Renal cortex interstitium (tissue), 11 donors: ENCODE measurements around the gene E4F1. TPM values are rescaled to one million over a fixed set of nuclear protein-coding genes. Genes with fewer than 3 reads are reported as not detected.
"Not testable (repeated sequence)": the region's sequence is repeated elsewhere in the genome, so short reads cannot be mapped to it uniquely, and the experiment has no call there.

Experiments
- DNase-seq, 11 donors: peaks; one replicate each; pipeline ENCODE4 v3.0.0-alpha.2; 2013; ENCODE audit warnings: low read depth in 9 of 11, low spot score in 4 of 11; ENCODE audit errors: extremely low read depth in 1 of 11
- polyA plus RNA-seq, 3 donors: library from polyadenylated mRNA; unstranded; fragments of 120-200 nt; gene quantifications; one replicate each; pipeline ENCODE4 v1.2.1, GENCODE V29; 2013; ENCODE audit not compliant: insufficient read length in 3 of 3

E4F1 gene
- polyA plus RNA-seq, 3 donors, result 13.0 to 24.9 (median 22.5) TPM

DNA sequence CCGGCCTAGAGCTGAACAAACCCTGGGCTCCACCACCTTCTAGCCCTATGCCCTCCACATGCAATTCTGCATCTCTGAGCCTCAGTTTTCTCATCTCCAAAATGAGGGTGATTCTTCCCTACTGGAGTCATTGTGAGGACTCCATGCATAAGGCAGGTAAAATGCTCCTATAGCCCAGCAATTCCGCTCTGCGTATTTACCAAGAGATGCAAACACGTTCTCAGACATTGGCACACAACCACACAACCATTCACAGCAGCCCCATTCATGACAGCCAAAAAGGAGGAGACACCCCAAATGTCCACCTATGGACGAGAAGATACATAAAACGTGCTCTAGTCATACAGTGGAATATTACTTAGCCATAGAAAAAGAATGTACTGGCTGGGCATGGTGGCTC is 23.1 kb upstream of the E4F1 start:
- no peak for DNase-seq

DNA sequence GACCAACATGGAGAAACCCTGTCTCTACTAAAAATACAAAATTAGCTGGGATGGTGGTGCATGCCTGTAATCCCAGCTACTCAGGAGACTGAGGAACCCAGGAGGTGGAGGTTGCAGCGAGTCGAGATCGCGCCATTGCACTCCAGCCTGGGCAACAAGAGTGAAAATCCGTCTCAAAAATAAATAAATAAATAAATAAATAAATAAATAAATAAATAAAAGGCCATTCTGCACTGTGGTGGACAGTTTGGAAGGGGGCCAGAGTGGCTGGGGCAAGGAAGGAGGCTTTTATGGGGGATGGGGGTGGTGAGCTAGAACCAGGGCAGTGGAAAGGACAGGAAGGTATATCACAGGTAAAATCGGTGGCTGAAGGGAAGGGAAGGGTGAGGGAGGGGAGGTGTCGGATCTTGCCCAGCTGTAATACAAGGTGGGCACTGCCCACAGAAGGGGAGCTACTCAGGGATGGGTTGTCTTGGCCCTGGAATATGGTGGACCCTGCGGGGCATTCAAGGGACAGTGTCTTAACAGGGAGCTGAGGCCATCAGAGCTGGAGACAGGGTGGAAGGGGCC is 20.2 kb upstream of the E4F1 start:
- DNase-seq, result not testable (repeated sequence)

DNA sequence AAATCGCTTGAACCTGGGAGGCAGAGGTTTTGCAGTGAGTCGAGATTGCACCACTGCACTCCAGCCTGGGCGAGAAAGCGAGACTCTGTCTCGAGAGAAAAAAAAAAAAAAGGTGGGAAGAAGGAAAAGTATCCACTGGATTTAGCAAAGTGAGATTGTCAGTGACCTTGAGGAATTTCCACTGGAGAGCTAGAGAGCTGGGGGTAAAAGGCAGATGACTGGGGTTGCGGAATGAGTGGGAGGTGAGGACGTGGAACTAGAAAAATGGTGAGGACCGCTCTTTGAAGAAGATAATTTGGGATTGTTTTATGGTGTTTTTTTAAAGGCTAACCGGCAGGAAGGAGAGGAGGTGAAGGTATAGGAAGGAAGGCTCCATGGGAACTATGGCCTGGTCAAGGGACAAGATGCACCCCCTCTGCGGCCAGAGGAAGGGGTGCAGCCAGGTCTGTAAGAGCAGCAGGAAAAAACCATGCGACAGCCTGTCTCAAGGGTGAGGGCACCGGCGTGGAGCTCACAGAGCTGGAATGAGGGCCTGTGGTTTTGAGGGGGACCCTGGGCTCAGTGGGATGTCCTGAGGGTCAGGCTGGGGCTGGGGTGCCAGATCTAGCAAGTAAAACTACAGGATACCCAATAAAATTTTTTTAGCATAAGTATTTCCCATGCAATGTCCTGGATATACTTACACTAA is 18.8 kb upstream of the E4F1 start:
- DNase-seq, result no peak

DNA sequence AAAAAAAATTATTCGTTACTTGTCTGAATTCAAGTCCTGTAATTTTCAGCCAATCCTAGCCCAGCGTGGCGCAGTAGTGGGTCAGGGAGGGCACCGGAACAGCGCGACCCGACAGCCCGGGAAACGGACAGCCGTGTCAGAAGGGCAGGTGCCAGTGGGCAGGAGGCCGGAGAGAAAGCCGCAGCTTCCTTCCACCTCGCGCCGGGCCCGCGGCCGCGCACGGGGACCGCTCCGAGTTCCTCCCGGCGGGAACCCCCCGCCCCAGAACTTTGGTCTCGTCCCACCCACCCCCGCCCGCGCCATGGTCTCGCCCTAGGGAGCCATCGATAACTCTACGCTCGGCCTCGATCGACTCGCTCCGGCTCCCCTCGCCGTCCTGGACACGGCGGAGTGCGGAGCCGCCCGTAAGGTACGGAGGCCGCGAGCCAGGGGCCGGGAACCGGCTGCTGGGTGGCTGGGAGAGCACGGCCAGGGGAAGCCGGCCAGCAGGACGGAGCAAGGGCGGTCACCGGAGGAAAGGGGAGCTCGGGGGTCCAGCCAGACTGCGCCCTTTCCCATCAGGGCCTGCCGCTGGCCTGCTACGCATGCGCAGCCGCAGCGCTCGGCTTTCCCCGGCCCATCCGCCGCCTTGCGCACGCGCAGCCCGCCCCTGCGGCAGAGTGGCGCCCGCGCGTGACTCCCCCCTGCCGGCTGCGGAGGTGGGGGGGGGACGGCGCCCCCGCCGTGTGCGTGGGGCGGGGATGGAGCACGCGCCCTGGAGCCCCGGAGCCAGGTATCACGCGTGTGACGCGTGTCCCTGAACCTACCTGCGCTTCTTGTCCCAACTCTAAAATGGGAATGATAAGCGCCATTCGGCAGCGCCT is 18.1 kb upstream of the E4F1 start, which contains the start of gene MLST8:
TSS of gene MLST8 (plus strand) at position 351 of the 863 bp plus-strand sequence. CDS start 632 bp downstream, outside the sequence.
- DNase-seq, result peak in 10 of 11 donors; percentile 66 to 85 (median 80)

DNA sequence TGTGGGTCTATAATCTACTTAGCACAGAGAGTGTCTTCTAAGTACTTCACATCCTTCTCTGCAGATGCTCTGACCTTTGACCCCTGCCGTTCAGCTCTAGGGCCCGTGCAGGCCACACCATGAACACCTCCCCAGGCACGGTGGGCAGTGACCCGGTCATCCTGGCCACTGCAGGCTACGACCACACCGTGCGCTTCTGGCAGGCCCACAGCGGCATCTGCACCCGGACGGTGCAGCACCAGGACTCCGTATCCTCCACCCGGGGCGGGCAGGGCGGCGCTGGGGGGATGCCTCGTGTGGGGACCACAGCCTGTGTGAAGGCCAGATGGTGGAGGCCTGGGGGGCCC is 17.5 kb upstream of the E4F1 start:
- DNase-seq, result no peak

DNA sequence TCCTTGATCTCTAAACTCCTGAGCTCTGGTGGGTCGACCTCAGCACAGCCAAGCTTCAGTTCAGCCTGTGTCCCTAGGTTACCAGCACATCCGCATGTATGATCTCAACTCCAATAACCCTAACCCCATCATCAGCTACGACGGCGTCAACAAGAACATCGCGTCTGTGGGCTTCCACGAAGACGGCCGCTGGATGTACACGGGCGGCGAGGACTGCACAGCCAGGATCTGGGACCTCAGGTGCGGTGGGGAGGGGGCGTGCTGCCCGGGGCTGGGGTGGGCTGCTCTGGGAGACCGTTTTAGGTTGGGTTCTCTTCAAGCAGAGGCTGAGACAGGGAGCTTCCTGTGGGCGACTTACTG is 17.0 kb upstream of the E4F1 start:
- no peak for DNase-seq

DNA sequence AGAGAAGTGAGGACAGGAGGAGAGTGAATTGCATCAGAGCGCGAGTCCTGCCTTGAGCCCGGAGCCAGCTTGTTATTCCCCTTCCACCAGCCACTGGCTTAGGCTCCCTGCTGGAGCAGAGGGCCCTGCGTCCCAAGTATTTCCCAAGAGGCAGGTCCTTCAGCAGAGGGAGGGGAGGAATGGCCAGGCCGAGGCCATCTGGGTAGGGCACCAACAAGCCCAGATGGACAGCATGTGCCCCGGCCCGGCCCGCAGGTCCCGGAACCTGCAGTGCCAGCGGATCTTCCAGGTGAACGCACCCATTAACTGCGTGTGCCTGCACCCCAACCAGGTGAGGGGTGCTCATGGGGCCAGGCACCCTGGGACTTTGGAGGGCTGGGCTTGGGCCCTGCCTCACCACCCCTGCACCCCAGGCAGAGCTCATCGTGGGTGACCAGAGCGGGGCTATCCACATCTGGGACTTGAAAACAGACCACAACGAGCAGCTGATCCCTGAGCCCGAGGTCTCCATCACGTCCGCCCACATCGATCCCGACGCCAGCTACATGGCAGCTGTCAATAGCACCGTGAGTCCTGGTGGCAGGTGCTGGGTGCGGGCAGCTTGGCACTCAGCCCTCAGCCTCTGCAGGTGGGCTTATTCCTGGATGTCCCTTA is 16.5 kb upstream of the E4F1 start:
- DNase-seq, result no peak

DNA sequence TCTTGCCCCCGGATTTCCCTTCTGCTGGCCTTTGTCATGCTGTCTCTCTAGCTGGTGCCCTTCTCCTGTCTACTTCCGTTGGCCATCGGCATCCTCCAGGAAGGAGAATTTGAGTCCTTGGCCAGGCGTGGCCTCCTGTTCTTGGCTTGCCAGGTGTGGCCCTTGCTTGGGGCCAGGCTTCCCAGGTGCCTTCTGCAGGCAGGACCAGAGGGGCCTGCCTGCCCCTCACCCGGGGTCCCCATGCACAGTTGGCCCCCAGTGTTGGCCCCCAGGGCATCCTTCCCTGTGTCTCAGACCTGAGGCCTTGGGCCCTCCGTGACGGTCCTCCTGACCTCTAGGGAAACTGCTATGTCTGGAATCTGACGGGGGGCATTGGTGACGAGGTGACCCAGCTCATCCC is 15.5 kb upstream of the E4F1 start:
- DNase-seq, result no peak

DNA sequence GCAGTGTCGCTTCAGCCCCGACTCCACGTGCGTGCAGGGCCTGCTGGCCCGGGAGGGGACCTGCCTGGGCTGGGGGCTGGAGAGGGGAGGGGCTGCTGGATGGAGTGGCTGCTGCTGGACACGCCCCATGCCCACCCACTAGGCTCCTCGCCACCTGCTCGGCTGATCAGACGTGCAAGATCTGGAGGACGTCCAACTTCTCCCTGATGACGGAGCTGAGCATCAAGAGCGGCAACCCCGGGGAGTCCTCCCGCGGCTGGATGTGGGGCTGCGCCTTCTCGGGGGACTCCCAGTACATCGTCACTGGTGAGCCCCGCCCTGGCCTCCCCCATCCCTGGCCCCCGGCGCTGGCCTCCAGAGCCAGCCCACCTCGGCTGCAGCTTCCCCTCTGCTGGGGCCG is 15.1 kb upstream of the E4F1 start:
- no peak for DNase-seq

DNA sequence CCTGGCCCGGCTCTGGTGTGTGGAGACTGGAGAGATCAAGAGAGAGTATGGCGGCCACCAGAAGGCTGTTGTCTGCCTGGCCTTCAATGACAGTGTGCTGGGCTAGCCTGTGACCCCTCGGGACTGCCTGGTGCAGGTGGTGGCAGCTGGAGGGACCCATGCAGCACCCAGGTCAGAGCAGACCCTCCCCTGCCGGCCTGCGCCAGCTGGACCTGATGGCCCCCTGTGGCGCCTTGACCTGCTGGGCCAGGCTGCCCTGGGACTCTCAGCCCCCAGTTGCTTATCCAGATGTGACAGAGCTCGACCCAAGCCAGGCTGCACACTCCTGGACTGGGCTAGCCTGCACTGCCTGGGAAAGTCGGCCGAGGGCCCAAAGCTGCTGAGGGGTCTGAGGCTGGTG is 14.6 kb upstream of the E4F1 start:
- DNase-seq, result no peak

DNA sequence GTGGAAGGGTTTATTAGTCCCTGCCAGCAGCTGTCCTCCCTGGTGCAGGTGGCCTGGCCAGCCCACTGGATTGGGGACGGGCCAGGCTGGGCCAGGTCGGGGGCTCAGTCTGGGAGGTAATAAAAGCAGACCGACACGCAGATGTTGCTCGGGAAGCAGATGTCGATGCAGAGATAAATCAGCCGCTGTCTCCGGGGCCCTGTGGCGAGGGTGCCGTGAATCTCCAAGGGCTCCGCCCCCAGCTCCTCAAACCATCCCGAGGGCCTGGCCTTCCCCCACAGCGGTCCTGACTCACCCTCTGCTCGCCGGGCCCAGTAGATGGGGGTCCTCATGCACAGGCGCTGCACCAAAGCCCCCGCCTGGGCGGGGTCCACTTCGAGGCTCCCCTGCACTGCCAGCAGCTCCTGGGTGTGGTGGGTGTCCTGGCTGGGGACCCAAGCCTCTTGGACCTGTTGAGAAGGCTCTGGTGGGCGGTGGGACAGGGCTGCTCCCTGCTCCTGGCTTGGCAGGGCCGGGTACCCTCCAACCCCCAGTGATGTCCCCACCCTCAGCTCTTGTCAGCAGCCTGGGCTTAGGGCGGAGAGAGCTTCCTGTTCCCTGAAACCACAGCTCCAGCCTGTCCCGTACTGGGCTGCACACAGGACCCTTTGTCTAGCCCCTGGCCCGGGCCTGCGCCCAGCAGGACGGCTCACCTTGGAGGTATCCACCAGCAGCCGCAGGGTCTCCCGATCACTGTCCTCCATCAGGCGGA is 14.0 kb upstream of the E4F1 start:
- no peak for DNase-seq

DNA sequence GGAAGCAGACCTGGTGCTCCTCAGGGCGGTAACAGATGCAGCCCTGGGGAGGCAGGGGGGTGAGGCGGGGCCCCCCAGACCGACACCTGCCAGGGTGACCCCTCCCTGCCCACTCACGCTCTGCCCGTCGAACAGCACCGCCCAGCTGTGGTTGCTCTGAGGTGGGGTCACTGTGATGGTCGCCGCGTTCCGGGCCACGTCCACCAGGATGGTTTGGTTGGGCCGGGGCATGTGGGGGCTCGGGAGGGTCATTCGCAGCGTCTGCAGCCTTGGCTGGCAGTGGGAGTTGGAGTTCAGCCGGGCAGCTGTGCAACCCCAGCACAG is 13.4 kb upstream of the E4F1 start:
- no peak for DNase-seq

DNA sequence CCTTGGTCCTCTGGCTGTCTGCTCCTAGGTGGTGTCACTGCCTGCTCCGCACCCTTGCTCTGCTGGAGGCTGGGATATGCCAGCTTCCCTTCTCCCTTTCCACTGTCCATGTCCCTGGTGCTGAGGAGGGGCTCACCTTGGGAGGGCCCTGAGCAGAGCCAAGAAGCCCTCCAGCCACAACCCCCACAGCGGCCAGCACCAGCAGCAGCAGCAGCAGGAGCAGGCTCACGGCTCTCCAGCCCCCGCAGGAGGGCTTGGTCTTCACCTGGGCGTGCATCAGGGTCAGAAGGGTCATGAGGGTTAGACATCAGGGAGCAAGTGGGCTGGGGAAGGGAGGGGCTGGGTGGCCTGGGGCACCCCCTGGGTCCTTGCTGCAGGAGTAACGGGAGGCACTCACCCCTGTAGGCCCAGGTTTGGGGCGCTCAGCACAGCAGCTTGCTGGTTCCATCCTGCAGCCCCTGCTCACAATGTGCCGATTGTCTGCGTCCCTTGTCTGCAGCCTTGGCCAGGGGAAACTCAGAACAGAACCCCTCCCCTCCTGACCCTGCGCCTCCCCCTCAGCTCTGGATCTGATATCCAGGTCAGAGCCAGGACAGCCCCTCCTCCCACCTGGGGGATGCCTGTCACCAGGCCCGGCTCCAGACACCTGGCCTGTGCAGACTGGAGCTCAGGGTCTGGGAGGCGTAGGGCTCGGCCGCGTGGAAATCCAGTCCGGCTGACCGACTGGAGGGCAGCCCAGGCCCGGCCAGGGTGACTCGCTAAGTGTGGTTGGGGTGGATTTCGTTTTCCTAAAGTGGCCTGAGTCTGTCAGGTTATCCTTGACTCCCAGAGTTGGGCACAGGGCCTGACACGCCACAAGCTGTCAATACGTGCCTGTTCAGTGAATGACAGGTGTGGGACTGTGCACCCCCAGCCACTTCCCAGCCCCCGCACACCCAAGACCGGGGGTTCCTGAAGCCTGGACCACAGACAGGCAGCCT is 12.7 kb upstream of the E4F1 start, which contains the start of gene BRICD5:
TSS of gene BRICD5 (minus strand) at position 478 of the 980 bp plus-strand sequence. CDS start at position 448, 30 bp downstream.
- DNase-seq, result no peak

DNA sequence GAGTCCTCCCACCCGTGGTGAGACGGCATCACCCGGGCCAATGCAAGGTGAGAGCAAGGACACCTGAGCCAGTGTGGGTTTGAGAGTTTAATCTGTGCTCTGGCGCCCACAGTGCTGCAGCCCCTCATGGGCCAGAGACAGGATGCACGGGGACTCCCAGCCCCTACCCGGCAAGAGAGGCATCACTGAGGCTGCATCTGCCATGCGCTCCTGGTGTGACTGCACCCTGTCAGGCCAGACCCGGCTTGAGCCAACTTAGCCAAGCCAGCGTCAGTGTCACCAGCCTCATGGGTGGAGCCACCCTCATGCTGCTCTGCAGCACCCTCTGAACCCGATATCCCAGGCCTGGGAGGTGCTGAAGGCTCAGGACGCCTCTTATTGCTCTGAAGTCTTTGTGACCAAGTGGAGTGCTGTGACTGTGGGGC is 11.5 kb upstream of the E4F1 start:
- no peak for DNase-seq

DNA sequence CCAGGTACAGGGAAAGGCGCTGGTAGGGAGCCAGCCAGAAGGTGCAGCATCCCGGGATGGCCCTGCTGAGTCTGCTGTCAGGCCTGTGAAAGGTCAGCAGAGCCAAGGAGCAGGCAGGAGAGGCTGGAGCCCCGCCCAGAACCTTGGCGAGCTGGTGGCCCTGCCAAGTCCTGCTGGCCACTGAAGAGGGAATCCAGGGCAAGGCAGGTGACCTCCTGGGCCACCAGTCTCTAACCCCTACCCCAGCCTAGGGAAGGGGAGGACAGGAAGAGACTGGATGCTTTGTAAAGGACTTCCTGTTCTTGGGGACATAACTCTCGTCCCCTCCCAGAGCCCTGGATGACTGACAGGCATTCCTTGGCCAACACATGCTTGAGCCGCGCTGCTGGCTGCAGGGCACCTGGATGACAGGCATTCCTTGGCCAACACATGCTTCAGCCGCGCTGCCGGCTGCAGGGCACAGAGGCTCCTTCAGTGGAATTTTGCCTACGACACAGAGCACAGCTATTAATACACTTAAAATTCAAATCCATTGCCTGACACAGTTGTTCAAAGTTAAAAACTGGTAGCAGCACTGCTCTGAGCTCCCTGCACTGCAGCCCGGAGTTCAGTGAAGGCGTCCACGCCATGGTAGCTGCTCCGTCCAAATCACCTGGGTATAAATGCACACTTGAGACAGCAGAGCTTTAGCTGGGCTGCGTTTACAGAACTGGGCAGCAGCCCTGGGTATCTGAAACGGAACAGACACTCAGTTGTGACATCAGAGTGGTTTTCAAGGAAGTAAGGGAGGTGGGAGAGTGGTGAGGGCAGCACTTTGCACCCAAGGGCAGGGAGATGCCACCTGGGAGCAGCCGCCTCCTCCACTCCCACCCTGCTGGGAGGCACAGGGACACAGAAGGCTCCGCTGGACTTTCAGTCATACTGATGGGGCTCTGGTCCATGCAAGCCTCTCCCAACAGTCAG is 10.7 kb upstream of the E4F1 start:
- DNase-seq, result no peak

DNA sequence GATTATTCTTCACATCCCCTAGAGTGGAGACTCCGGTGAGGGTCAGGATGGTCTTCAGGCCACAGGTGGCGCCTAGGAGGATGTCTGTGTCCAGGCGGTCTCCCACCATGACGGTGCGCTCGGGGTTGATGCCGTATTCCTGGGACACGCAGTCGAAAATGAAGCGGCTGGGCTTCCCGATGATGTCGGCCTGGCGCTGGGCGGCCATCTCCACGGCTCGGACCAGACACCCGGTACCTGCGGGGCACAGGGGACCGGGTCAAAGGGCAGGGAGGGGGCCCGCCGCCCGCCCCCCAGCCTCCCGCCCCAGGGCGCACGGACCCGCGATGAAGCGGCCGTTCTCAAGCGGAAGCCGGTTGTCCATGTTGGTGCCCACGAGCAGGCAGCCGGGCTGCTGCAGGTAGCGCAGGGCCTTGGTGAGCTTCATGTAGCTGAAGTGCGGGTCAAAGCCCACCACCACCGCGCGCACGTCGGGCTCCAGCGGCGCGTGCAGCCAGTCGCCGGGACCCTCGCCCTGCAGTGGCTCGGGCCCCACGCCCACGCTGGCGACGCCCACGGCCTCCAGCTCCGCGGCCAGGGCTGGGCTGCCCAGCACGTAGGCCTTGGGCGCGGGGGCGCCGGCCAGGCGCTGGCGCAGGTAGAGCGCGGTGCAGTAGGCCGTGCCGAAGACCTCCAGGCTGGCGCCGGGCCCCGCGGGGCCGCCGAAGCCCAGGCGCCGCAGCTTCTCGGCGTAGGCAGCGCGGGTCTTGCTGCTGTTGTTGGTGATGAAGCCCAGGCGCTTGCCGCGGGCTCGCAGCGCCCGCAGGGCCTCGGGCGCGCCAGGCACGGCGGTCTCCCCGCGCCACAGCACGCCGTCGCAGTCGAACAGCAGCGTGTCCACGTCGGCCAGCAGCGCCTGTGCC is 9.3 kb upstream of the E4F1 start:
- no peak for DNase-seq
